PC-3 (cell line): ENCODE results near the gene TBC1D25. TPM values are rescaled to one million over a fixed set of nuclear protein-coding genes. Genes with fewer than 3 reads are reported as not detected.

ENCODE experiments used
- ATAC-seq: fragments of 200-7000 bp; cut with Tn5 transposase; 2 replicates; pipeline ENCODE4 v1.9.1; 2020; ENCODE audit warnings: mild to moderate bottlenecking, moderate library complexity
- BruUV-seq: library from RNA; stranded (reverse); fragments of 400-500 nt; replicated peaks from 2 replicates; lab custom pipeline; 2021; lab: Mats Ljungman, UMichigan
- CTCF ChIA-PET: fragments of 300-600 bp; sonication (Branson Sonifier 250); formaldehyde crosslinking; loops from one replicate; lab custom pipeline; 2022; ENCODE audit warnings: antibody characterized with exemption; lab: Charles Lee
- POLR2A ChIA-PET: fragments of 300-600 bp; sonication (Branson Sonifier 250); formaldehyde crosslinking; loops from one replicate; lab custom pipeline; 2022; ENCODE audit warnings: antibody characterized with exemption; ENCODE audit not compliant: unreplicated experiment; lab: Charles Lee
- DNase-seq: peaks from one replicate; pipeline ENCODE4 v3.0.0-alpha.2; 2015
- H2AFZ ChIP-seq: fragments of 300-600 bp; sonication (generic); 2 replicates; pipeline ENCODE4 v1.6.0; 2016; ENCODE audit warnings: antibody characterized with exemption, low read length
- H3F3A ChIP-seq: fragments of 300-600 bp; sonication (generic); one replicate; pipeline ENCODE4 v1.6.0; 2017; ENCODE audit warnings: antibody characterized with exemption, low read length, control low read depth, mild to moderate bottlenecking; ENCODE audit not compliant: unreplicated experiment
- H3K27ac ChIP-seq: fragments of 300-600 bp; sonication (generic); 2 replicates; pipeline ENCODE4 v1.5.1; 2016; ENCODE audit warnings: mild to moderate bottlenecking, low read length
- H3K27me3 ChIP-seq: fragments of 300-600 bp; sonication (generic); 2 replicates; pipeline ENCODE4 v1.6.1; 2016; ENCODE audit warnings: low read length, mixed read lengths
- H3K36me3 ChIP-seq: fragments of 300-600 bp; sonication (generic); 2 replicates; pipeline ENCODE4 v1.6.1; 2016; ENCODE audit warnings: low read depth, mixed run types, low read length, mixed read lengths
- H3K4me1 ChIP-seq: fragments of 300-600 bp; sonication (generic); 2 replicates; pipeline ENCODE4 v1.5.1; 2016; ENCODE audit warnings: low read length; ENCODE audit not compliant: insufficient read depth
- H3K4me2 ChIP-seq: fragments of 300-600 bp; sonication (generic); 2 replicates; pipeline ENCODE4 v1.6.0; 2016; ENCODE audit warnings: low read length
- H3K4me3 ChIP-seq: fragments of 300-600 bp; sonication (generic); 2 replicates; pipeline ENCODE4 v1.5.1; 2016; ENCODE audit warnings: mild to moderate bottlenecking, low read length, mixed read lengths
- H3K79me2 ChIP-seq: fragments of 300-600 bp; sonication (generic); 2 replicates; pipeline ENCODE4 v1.6.1; 2017; ENCODE audit warnings: low read length, mixed read lengths
- H3K9ac ChIP-seq: fragments of 300-600 bp; sonication (generic); 2 replicates; pipeline ENCODE4 v1.6.0; 2016; ENCODE audit warnings: mild to moderate bottlenecking, low read length
- H3K9me2 ChIP-seq: fragments of 300-600 bp; sonication (generic); replicated peaks from 2 replicates; pipeline ENCODE4 v1.6.1; 2016; ENCODE audit warnings: mixed run types, low read length, mixed read lengths
- H3K9me3 ChIP-seq: fragments of 300-600 bp; sonication (generic); 2 replicates; pipeline ENCODE4 v1.6.1; 2016; ENCODE audit warnings: low read length, mixed read lengths
- H4K20me1 ChIP-seq: fragments of 300-600 bp; sonication (generic); 2 replicates; pipeline ENCODE4 v1.6.1; 2016; ENCODE audit warnings: low read length, mixed read lengths
- CTCF ChIP-seq: fragments of 300-600 bp; sonication (generic); conservative IDR thresholded peaks from 2 replicates; pipeline ENCODE4 v1.5.1; 2017; ENCODE audit warnings: antibody characterized with exemption, low read depth, mild to moderate bottlenecking, low read length
- EZH2 ChIP-seq: fragments of 300-600 bp; sonication (generic); IDR thresholded peaks from one replicate; pipeline ENCODE4 v1.6.1; 2017; ENCODE audit warnings: antibody characterized with exemption, mild to moderate bottlenecking, low read length; ENCODE audit not compliant: unreplicated experiment
- EZH2phosphoT487 ChIP-seq: fragments of 300-600 bp; sonication (generic); IDR thresholded peaks from 2 replicates; pipeline ENCODE4 v1.6.1; 2018; ENCODE audit warnings: mild to moderate bottlenecking, antibody characterized with exemption, low read length, borderline replicate concordance
- intact Hi-C: fragments of 100-400 bp; cut with micrococcal nuclease; formaldehyde crosslinking; loops from 2 replicates; pipeline ENCODE4 v1.9.0; 2023
- total RNA-seq: library from RNA; depleted of rRNA; stranded (reverse); fragments of >200 nt; gene quantifications from 2 replicates; pipeline ENCODE4 v1.2.3, GENCODE V29; 2014

TBC1D25 gene
- total RNA-seq, 1 experiment from 2014 or later, result 11.3 TPM

DNA sequence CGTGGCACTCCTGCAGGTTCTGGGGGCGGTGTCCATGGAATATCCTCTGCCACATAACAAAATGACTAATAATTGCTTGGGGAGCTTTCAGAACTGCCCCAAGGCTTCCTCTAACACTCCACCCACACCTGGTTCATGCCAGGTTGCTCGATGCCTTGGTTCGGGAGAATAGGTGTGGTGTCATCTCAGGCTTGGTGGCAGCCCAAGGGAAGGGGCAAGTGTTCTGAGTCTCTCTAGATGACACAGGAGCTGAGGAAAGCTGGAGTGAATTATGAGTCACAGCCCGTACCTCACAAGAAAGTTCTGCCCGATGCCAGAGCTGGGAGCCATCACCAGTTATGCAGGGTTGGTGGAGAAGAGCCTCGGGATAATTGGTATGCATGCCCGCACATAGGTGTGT lies 48.9 kb upstream of the TBC1D25 start:
- no peaks in the 10 kb centered on the region for H3K9me3 ChIP-seq
- ATAC-seq, result peak; percentile 28
- BruUV-seq, result no TSS peak
- no peak overlapping the region for H2AFZ ChIP-seq
- peak overlapping the region; percentile 98 for H3K27ac ChIP-seq
- DNase-seq, result peak; percentile 90
- no peaks in the 10 kb centered on the region for H3K27me3 ChIP-seq
- H3K79me2 ChIP-seq, result no peaks in the 10 kb centered on the region
- no peaks in the 10 kb centered on the region for H3K9me2 ChIP-seq
- 0 out of 2 replicates have a peak overlapping the region, but pooled peaks have one; percentile 20 for H3K4me3 ChIP-seq
- no peaks in the 10 kb centered on the region for H4K20me1 ChIP-seq
- peaks cover 55% of the 10 kb centered on the region for H3K4me1 ChIP-seq
- TF ChIP-seq EZH2 (no peak), EZH2phosphoT487 (no peak), CTCF (no peak)
- intact Hi-C loops, result loop anchor here (2.0 kb wide), 1 partner anchor 16 kb away; no protein-coding TSS in a partner anchor
- H3K9ac ChIP-seq, result peak overlapping the region; percentile 57
- peak overlapping the region; percentile 72 for H3K4me2 ChIP-seq
- POLR2A ChIA-PET, result interaction anchor here (0.6 kb wide), 1 partner anchor 1361 kb away, joined by 3 read pairs; no protein-coding TSS in a partner anchor
- peaks cover 11% of the 10 kb centered on the region for H3K36me3 ChIP-seq
- CTCF ChIA-PET, result no interaction called here
- no peaks in the 10 kb centered on the region for H3F3A ChIP-seq

- Histone ChIP-seq H3K79me2 (no peaks in the 10 kb centered on the region), H3K9me2 (no peaks in the 10 kb centered on the region), H3K9me3 (no peaks in the 10 kb centered on the region), H4K20me1 (no peaks in the 10 kb centered on the region), H3F3A (no peaks in the 10 kb centered on the region), H3K4me1 (peaks cover 53% of the 10 kb centered on the region), H3K27me3 (no peaks in the 10 kb centered on the region), H3K36me3 (peaks cover 5% of the 10 kb centered on the region; the same call in 1 of the 2 replicates), H3K4me2 (peak overlapping the region; percentile 72), H2AFZ (no peak overlapping the region), H3K9ac (peak overlapping the region; percentile 44), H3K27ac (peak overlapping the region; percentile 98), H3K4me3 (no peak overlapping the region)
- ChIA-PET CTCF (no interaction called here), POLR2A (no interaction called here)
- DNase-seq (no peak), ATAC-seq (no peak)
- no TSS peak for BruUV-seq
- intact Hi-C loops, result loop anchor here (2.0 kb wide), 1 partner anchor 17 kb away; no protein-coding TSS in a partner anchor
- TF ChIP-seq EZH2, result no peak
- TF ChIP-seq EZH2phosphoT487, result no peak
- TF ChIP-seq CTCF, result no peak
These were observed 47.7 kb upstream of the TBC1D25 start for GRCh38 chrX:48491809-48492208.

DNA sequence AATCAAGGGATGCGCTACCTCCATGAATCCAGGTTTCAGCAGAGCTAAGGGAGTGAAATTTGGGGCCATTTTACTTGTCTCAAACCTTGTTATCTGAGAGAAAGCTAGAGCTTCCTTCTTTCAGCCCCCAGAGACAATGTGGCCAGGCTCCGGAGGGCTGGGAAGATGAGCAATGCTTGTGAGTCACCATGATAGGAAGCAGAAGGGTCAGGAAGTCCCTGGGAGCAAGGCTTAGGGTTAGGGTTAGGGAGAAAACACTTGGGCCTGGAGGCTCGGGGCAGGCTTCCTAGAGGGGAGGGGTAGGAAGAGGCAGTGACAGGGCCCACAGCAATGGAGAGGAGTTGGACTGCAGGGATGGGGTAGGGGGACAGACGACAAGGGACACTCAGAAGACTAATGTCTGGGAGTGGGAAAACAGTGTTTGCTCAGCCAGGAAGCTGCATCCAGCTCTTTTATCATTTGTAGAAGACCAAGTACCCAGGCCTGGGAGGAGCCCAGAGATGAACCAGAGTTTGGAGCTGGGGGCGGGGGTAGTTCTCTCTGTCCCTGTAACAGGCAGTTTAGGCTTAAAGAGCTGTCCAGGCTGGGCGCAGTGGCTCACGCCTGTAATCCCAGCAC lies 47.1 kb upstream of the TBC1D25 start:
- no peak overlapping the region for H2AFZ ChIP-seq
- H3K4me1 ChIP-seq, result peaks cover 49% of the 10 kb centered on the region

More for the DNA sequence above, 47.1 kb upstream of the TBC1D25 start:
- CTCF ChIA-PET, result no interaction called here
- no peaks in the 10 kb centered on the region for H3K79me2 ChIP-seq
- peak overlapping the region; percentile 98 for H3K27ac ChIP-seq
- no peak overlapping the region for H3K4me3 ChIP-seq
- no peaks in the 10 kb centered on the region for H3K27me3 ChIP-seq
- ATAC-seq (no peak; the same call in 1 of the 2 replicates), DNase-seq (peak; percentile 40)
- no peaks in the 10 kb centered on the region for H3K9me2 ChIP-seq
- BruUV-seq, result no TSS peak
- peak overlapping the region; percentile 44 for H3K9ac ChIP-seq
- no peaks in the 10 kb centered on the region for H3K9me3 ChIP-seq
- peaks cover 5% of the 10 kb centered on the region; the same call in 1 of the 2 replicates for H3K36me3 ChIP-seq
- peak overlapping the region; percentile 72 for H3K4me2 ChIP-seq
- intact Hi-C loops, result no loop called here
- H4K20me1 ChIP-seq, result no peaks in the 10 kb centered on the region
- no peaks in the 10 kb centered on the region for H3F3A ChIP-seq
- POLR2A ChIA-PET, result no interaction called here
- TF ChIP-seq EZH2phosphoT487 (no peak), EZH2 (no peak), CTCF (no peak)
